Ishikawa (cell line): ENCODE measurements around the gene AQR.

ENCODE experiments used
- CEBPB ChIP-seq: IDR thresholded peaks from 2 replicates; pipeline ENCODE4 v1.6.1; 2012
- CREB1 ChIP-seq: IDR thresholded peaks from 2 replicates; pipeline ENCODE4 v1.6.1; 2012; ENCODE audit warnings: low read depth
- EGR1 ChIP-seq: IDR thresholded peaks from 2 replicates; pipeline ENCODE4 v1.6.1; 2012
- EP300 ChIP-seq: IDR thresholded peaks from 2 replicates; pipeline ENCODE4 v1.6.1; 2012; ENCODE audit warnings: borderline replicate concordance
- FOXM1 ChIP-seq: IDR thresholded peaks from 2 replicates; pipeline ENCODE4 v1.6.1; 2012; ENCODE audit warnings: low read depth, borderline replicate concordance
- MAX ChIP-seq: IDR thresholded peaks from 2 replicates; pipeline ENCODE4 v1.6.1; 2012
- NFIC ChIP-seq: IDR thresholded peaks from 2 replicates; pipeline ENCODE4 v1.6.1; 2012
- RAD21 ChIP-seq: IDR thresholded peaks from 2 replicates; pipeline ENCODE4 v1.6.1; 2012; ENCODE audit warnings: low read depth
- REST ChIP-seq: IDR thresholded peaks from 2 replicates; pipeline ENCODE4 v1.6.1; 2012; ENCODE audit warnings: low read depth, mild to moderate bottlenecking
- TAF1 ChIP-seq: IDR thresholded peaks from 2 replicates; pipeline ENCODE4 v1.6.1; 2012; ENCODE audit warnings: low read depth, mild to moderate bottlenecking
- TCF12 ChIP-seq: IDR thresholded peaks from 2 replicates; pipeline ENCODE4 v1.6.1; 2012; ENCODE audit warnings: low read depth
- TEAD4 ChIP-seq: IDR thresholded peaks from 2 replicates; pipeline ENCODE4 v1.6.1; 2012
- USF1 ChIP-seq: IDR thresholded peaks from 2 replicates; pipeline ENCODE4 v1.6.1; 2012
- YY1 ChIP-seq: IDR thresholded peaks from 2 replicates; pipeline ENCODE4 v1.6.1; 2012; ENCODE audit warnings: low read depth
- ZBTB7A ChIP-seq: IDR thresholded peaks from 2 replicates; pipeline ENCODE4 v1.6.1; 2012; ENCODE audit warnings: low read depth

Gene AQR

GRCh38 chr15:35005933-35006332, 36.4 kb upstream of the AQR start:
- TF ChIP-seq TCF12 = no peak
- TF ChIP-seq REST = no peak
- TF ChIP-seq CEBPB = no peak
- TF ChIP-seq TAF1 = no peak
- TF ChIP-seq EP300 = no peak
- TF ChIP-seq CREB1 = no peak
- no peak for TF ChIP-seq FOXM1
- TF ChIP-seq RAD21 = no peak
- no peak for TF ChIP-seq MAX
- TF ChIP-seq TEAD4 = no peak
- no peak for TF ChIP-seq ZBTB7A
- TF ChIP-seq EGR1 = no peak
- TF ChIP-seq NFIC = no peak
- TF ChIP-seq USF1 = no peak
- no peak for TF ChIP-seq YY1

- TF ChIP-seq TAF1 (no peak), CEBPB (no peak), USF1 (no peak), NFIC (no peak), FOXM1 (no peak), TCF12 (no peak), YY1 (no peak), TEAD4 (no peak), EP300 (no peak), ZBTB7A (no peak), MAX (no peak), CREB1 (no peak), EGR1 (no peak), RAD21 (no peak), REST (no peak)
Measured at GRCh38 chr15:35003928-35004327, 34.4 kb upstream of the AQR start.

GRCh38 chr15:35000511-35000910, 31.0 kb upstream of the AQR start:
- TF ChIP-seq CREB1 = no peak
- TF ChIP-seq FOXM1 = no peak
- no peak for TF ChIP-seq TAF1
- TF ChIP-seq MAX = no peak
- no peak for TF ChIP-seq TCF12
- no peak for TF ChIP-seq REST
- TF ChIP-seq NFIC = no peak

GRCh38 chr15:34999906-35000305, 30.4 kb upstream of the AQR start:
- TF ChIP-seq ZBTB7A = no peak

- TF ChIP-seq USF1 (no peak), CREB1 (no peak), CEBPB (no peak), TEAD4 (no peak)
Measured at GRCh38 chr15:34994925-34995324, 25.4 kb upstream of the AQR start.
